ENCODE data around the gene OSBPL7. TPM values are rescaled to one million over a fixed set of nuclear protein-coding genes. Genes with fewer than 3 reads are reported as not detected.

The OSBPL7 gene
- total RNA-seq, 1 donor from 2014 or later = 11.0 TPM

DNA sequence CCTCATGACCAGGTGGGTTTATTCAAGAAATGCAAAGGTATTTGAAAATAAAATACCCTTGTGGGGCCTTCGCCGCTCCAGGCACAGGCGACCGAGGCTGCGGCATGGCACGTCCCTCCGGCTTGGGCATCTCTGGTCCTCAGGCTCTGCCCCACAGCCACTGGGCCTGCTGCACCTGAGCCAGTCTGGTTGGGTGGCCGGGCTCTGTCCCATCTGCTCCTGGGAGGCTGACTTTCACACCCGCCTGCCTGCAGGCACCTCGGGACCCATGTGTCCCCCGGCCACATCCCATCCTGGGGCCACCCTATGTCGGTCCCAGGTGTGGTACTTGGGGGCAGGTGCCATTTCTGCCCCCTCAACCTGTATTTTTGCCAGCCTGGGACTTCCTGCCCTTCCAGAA lies 20.9 kb downstream of the OSBPL7 start:
- Histone ChIP-seq H3K4me3 (ENCODE audit: low read depth, low read length) (no peak overlapping the region), H3K36me3 (ENCODE audit: control insufficient read depth, insufficient read depth, low read length) (no peaks in the 10 kb centered on the region), H3K27me3 (ENCODE audit: control insufficient read depth, insufficient read depth, low read length) (peaks cover 5% of the 10 kb centered on the region)
- TF ChIP-seq, protein P1, sequence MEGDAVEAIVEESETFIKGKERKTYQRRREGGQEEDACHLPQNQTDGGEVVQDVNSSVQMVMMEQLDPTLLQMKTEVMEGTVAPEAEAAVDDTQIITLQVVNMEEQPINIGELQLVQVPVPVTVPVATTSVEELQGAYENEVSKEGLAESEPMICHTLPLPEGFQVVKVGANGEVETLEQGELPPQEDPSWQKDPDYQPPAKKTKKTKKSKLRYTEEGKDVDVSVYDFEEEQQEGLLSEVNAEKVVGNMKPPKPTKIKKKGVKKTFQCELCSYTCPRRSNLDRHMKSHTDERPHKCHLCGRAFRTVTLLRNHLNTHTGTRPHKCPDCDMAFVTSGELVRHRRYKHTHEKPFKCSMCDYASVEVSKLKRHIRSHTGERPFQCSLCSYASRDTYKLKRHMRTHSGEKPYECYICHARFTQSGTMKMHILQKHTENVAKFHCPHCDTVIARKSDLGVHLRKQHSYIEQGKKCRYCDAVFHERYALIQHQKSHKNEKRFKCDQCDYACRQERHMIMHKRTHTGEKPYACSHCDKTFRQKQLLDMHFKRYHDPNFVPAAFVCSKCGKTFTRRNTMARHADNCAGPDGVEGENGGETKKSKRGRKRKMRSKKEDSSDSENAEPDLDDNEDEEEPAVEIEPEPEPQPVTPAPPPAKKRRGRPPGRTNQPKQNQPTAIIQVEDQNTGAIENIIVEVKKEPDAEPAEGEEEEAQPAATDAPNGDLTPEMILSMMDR (IDR thresholded peaks at IDR 0.05; ENCODE audit: insufficient read depth, low read length, poor library complexity, severe bottlenecking) = no peak
- DNase-seq (ENCODE audit: low read depth) = no peak

DNA sequence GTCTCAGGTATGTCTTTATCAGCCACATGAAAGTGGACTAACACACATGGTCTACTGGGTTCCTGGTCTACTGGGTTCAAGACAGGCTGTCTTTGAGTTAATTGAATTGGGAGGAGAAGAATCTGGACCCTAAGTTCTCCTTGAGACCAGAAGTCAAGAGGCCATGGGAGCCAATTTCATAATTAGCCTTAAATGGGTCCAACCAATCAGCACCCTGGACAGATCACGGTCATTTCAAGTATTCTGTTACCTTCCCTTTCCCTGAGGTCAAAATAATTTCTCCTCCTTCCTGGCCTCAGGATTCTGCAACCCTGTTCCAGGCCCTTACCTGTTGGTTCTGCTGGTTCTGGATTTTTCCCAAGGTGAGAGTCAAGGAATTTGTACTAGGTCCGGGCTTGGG lies 23.8 kb downstream of the OSBPL7 start:
- DNase-seq (ENCODE audit: low read depth) = no peak

DNA sequence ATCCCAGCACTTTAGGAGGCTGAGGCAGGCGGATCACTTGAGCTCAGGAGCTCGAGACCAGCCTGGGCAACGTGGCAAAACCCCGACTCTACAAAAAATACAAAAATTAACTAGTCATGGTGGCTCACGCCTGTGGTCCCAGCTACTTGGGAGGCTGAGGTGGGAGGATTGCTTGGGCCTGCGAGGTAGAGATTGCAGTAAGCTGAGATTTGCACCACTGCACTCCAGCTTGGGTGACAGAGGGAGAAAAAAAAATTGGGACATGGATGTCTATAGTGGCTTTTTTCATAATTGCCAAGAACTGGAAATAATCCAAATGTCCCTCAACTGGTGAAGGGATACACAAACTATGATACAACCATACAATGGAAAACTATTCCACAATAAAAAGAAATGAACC lies 28.6 kb downstream of the OSBPL7 start:
- Histone ChIP-seq H3K36me3 (ENCODE audit: control insufficient read depth, insufficient read depth, low read length) (no peaks in the 10 kb centered on the region), H3K4me3 (ENCODE audit: low read depth, low read length) (no peak overlapping the region), H3K27me3 (ENCODE audit: control insufficient read depth, insufficient read depth, low read length) (peaks cover 26% of the 10 kb centered on the region)
- TF ChIP-seq, protein P1 (IDR thresholded peaks at IDR 0.05; ENCODE audit: insufficient read depth, low read length, poor library complexity, severe bottlenecking) = no peak
- no peak for DNase-seq (ENCODE audit: low read depth)

More for the DNA sequence above, 23.8 kb downstream of the OSBPL7 start:
- TF ChIP-seq, protein P1 (IDR thresholded peaks at IDR 0.05; ENCODE audit: insufficient read depth, low read length, poor library complexity, severe bottlenecking) = no peak
- Histone ChIP-seq H3K27me3 (ENCODE audit: control insufficient read depth, insufficient read depth, low read length) (peaks cover 7% of the 10 kb centered on the region), H3K4me3 (ENCODE audit: low read depth, low read length) (no peak overlapping the region), H3K36me3 (ENCODE audit: control insufficient read depth, insufficient read depth, low read length) (no peaks in the 10 kb centered on the region)

DNA sequence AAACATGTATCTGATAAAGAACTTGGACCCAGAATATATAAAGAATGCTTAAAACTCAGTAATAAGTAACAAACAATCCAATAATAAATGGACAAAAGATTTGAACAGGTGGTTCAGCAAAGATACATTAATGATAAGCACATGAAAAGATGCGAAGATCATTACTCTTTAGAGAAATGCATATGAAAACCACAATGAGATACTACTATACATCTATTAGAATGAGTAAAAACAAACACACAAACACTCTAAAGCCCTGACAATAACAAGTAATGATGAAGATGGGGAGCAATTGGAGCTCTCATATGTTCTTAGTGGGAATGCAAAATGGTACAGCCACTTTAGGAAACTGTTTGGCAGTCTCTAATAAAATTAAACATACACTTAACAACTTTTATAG lies 29.1 kb downstream of the OSBPL7 start:
- peaks cover 27% of the 10 kb centered on the region for H3K27me3 ChIP-seq (ENCODE audit: control insufficient read depth, insufficient read depth, low read length)
- DNase-seq (ENCODE audit: low read depth) = no peak
- TF ChIP-seq, protein P1 (IDR thresholded peaks at IDR 0.05; ENCODE audit: insufficient read depth, low read length, poor library complexity, severe bottlenecking) = no peak
- H3K36me3 ChIP-seq (ENCODE audit: control insufficient read depth, insufficient read depth, low read length) = no peaks in the 10 kb centered on the region
- no peak overlapping the region for H3K4me3 ChIP-seq (ENCODE audit: low read depth, low read length)

DNA sequence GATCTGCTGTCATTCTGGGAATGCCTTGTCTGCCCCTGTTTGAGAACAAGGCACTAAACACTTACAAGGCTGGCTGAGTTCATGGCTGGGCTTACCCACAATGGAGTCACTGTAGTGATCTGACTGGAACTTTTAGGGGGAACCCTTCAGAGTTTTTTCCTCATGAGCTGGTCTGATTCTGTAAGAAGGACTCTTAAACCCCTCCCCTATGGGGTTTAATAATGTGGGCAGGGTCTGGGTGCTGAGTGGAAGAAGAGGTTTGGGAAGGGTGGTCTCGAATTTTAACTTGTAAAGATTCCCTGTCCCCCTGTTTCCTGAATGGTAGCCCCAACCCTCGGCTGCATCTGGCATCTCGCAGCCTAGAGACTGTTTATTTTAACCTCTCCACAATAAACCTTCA lies 30.6 kb downstream of the OSBPL7 start:
- DNase-seq (ENCODE audit: low read depth) = no peak
- H3K27me3 ChIP-seq (ENCODE audit: control insufficient read depth, insufficient read depth, low read length) = peaks cover 27% of the 10 kb centered on the region
- no peak overlapping the region for H3K4me3 ChIP-seq (ENCODE audit: low read depth, low read length)
- H3K36me3 ChIP-seq (ENCODE audit: control insufficient read depth, insufficient read depth, low read length) = no peaks in the 10 kb centered on the region
- TF ChIP-seq, protein P1 (IDR thresholded peaks at IDR 0.05; ENCODE audit: insufficient read depth, low read length, poor library complexity, severe bottlenecking) = no peak
